GM12872 (cell line): ENCODE data around the gene TGFBR1.

ENCODE experiments used
- TF ChIP-seq, protein P1 (sequence below): IDR thresholded peaks from 3 replicates; pipeline ENCODE4 v1.5.1; 2011; ENCODE audit warnings: low read depth, mild to moderate bottlenecking, low read length, moderate library complexity; ENCODE audit not compliant: insufficient read depth

The TGFBR1 gene

DNA sequence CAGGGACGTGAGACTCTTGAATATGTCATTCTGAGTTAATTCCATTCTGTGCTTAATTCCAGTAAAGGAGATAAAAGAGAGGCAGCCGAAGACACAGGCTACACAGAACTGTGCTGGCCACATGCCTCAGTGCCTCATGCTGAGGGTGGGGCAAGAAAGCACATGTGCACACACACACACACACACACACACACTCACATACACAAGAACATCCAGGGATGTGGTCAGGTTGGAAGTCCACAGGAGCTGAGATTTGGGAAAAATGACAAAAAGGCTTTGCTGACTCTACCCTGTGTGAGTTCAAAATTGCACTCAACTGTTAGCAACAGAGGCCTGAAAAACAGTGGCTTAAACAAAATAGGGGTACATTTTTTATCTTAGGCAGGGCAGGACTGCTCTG, 76.3 kb downstream of the TGFBR1 start:
- TF ChIP-seq, protein P1, sequence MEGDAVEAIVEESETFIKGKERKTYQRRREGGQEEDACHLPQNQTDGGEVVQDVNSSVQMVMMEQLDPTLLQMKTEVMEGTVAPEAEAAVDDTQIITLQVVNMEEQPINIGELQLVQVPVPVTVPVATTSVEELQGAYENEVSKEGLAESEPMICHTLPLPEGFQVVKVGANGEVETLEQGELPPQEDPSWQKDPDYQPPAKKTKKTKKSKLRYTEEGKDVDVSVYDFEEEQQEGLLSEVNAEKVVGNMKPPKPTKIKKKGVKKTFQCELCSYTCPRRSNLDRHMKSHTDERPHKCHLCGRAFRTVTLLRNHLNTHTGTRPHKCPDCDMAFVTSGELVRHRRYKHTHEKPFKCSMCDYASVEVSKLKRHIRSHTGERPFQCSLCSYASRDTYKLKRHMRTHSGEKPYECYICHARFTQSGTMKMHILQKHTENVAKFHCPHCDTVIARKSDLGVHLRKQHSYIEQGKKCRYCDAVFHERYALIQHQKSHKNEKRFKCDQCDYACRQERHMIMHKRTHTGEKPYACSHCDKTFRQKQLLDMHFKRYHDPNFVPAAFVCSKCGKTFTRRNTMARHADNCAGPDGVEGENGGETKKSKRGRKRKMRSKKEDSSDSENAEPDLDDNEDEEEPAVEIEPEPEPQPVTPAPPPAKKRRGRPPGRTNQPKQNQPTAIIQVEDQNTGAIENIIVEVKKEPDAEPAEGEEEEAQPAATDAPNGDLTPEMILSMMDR, result no peak

DNA sequence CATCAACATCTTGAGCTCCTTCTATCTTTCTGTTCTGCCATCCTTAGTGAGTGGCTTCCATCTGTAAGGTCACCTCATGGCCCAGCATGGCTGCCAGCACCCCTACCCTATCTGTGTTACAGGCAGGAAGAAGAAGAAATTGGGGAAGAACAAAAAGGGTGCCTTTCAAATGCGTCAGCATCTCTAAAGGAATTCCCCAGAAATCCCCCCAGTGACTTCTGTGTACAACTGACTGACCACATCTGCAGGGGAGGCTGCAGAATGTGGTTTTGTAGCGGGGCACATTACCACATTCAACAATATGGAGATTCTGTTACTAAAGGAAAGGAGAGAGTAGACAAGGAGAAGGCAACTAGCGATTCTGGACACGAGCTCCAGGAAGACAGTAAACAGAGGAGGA, 76.7 kb downstream of the TGFBR1 start:
- TF ChIP-seq, protein P1, result no peak

DNA sequence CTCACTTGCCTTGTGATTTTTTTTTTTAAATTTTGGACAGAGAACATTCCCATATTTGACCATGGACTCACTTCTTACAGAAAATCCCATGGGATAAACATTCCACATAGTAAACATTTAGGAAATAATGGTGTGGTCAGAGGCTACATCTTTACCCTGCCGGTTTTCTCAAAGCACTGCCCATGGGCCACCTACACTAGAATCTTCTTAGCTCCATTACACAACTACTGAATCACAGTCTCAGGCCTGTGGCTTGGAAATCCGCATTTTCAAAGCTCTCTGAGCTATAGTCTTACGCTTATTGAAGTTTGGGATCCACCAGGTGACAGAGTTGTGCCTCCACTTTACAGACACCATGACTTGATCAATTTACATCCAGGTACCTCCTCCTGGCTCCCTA, 77.4 kb downstream of the TGFBR1 start:
- TF ChIP-seq, protein P1, result no peak

DNA sequence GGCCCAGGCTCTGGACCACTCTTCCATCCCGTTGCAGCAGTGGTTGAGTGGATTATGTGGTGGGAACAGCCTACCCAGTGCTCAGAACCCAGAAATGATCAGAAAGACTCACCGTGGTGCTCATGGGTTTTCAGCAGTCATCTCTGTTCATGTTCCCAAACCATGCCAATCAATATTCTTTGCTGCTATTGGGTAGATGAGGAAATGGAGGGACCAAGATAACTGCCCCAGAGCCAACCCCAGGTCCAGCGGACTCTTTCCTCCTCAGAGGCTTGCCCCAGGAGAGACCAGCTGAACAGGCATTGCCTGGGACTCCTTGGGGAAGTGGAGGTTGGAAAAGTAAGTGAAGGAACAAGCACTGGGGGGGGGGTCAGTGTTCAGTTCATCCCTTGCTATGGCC, 78.7 kb downstream of the TGFBR1 start:
- TF ChIP-seq, protein P1, result no peak

DNA sequence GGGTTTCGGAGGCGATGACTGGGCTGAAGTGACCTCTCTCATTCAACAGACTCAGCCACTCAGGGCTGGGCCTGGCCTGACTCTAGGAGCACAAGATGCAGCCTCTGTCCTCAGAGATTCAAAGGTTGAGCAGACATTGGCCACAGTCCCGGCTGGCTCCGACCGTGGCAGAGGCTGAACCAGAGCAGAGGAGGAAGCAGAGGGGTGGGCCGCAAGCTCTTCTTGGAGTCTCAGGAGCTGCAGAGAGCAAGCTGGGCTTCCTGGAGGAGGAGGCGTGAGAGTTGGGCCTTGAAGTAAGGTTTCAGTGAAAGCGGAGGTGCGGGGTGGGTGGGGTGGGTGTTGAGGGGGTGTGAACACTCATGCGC, 79.2 kb downstream of the TGFBR1 start:
- TF ChIP-seq, protein P1, result no peak

DNA sequence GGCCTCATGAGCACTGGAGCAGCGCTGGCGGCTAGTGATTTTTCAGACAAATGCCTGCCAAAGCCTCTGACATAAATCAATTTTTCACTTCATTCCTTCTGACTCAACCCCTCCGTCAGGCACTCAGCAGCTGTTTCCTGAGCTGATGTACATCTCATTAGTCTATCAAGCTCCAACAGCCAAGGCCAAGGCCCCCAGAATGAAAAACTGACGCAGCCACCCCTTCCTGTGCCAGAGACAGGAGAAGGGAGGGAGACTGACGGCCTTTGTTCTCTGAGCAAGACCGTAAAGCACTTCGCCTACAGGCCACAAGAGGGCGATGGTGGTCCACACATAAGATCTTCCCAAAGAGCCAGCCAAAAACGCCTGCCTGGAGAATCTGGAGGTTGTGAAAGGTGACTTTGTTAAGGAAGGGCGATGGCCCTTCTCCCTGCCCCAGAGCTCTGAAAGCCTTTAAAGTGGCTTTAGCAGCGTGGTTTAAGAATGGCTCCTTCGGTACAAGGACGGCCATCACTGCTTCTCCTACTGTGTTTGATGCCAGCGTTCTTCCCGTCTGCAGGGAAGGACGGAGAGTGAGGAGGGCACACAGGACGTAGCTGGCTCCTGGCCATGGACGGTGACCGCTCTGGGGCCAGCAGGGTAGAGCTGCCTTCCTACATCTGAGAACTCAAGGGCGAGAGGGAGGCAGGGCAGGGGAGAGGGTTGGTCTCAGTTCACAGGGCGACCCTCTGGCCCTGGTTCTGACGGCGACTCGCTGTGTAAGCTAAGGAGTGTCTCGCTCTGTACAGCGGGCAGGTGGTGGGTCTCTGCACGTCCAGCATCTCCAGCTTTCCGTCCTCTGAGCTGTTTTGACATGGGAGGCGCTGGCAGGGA, 79.8 kb downstream of the TGFBR1 start:
- TF ChIP-seq, protein P1, result peak; percentile 98

DNA sequence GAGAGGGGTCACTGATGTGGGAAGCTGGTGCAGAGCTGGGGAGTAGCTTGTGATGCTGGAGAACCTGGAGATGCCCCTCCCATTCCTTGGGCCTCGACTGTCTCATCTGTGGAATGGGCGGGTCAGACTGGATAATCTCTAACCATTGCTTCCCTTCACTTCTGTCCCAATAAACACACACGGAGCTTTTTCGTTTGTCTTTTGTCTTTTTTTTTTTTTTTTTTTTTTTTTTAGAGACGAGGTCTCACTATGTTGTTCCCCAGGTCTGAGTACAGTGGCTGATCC, 80.4 kb downstream of the TGFBR1 start:
- TF ChIP-seq, protein P1, result no peak
